NK-92 (cell line): ENCODE results near the gene TATDN3.
"Not testable (repeated sequence)": the region's sequence is repeated elsewhere in the genome, so short reads cannot be mapped to it uniquely, and the experiment has no call there.

ENCODE experiments used
- DNase-seq: peaks from one replicate; lab custom pipeline; 2025; ENCODE audit not compliant: unreplicated experiment; lab: John Stamatoyannopoulos, UW

Gene TATDN3

DNA sequence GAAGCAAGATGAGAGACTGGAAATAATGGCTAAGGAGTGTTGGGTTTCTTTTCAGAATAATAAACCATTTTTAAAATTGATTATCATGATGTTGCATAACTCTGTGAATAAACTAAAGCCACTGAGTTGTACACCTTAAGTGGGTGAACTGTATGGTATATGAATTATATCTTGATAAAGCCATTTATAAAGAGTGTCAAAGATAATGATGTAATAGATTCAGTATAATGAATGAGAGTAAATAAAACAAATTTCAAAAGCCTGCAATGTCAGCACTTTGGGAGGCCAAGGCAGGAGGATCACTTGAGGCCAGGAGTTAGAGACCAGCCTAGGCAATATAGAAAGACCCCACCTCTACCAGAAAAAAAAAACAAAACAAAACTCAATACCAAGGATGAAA, 16.5 kb upstream of the TATDN3 start:
- no peak for DNase-seq

DNA sequence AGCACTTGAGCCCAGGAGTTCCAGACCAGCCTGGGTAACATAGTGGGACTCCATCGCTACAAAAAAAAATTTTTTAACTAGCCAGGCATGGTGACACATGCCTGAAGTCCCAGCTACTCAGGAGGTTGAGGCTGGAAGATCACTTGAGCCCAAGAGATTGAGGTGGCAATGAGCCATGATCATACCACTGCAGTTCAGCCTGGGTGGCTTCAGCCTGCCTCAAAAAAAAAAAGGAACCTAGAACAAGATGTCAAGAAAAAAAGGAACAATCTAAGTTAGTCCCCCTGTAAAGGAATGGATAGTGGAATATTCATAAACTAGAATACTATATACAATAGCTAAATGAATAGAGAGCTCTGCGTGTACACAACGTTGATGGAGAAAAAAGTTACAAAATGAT, 14.5 kb upstream of the TATDN3 start:
- DNase-seq = no peak

DNA sequence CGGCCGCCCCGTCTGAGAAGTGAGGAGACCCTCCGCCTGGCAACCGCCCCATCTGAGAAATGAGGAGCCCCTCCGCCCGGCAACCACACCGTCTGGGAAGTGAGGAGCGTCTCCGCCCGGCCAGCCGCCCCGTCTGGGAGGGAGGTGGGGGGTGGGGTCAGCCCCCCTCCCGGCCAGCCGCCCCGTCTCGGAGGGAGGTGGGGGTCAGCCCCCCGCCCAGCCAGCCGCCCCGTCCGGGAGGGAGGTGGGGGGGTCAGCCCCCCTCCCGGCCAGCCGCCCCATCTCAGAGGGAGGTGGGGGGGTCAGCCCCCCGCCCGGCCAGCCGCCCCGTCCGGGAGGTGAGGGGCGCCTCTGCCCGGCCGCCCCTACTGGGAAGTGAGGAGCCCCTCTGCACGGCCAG, 12.6 kb upstream of the TATDN3 start:
- not testable (repeated sequence) for DNase-seq

DNA sequence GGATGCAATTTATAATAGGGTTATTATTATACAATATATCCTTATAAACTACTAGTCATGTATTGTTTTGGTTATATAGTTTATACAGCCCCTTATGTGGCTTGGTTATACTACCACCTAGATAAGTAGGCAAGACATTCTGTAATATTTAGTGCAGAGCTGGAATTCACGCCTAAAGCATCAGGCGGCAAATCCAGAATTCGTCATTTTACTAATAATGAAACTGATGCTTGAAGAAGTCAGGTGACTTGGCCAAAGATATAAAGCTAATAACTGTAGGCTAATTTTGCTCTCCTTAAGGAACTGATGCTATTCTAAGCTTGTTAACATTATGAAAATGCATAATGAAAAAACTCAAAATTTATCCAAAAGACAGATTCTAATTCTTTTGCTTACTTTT, 10.9 kb upstream of the TATDN3 start:
- DNase-seq = no peak

DNA sequence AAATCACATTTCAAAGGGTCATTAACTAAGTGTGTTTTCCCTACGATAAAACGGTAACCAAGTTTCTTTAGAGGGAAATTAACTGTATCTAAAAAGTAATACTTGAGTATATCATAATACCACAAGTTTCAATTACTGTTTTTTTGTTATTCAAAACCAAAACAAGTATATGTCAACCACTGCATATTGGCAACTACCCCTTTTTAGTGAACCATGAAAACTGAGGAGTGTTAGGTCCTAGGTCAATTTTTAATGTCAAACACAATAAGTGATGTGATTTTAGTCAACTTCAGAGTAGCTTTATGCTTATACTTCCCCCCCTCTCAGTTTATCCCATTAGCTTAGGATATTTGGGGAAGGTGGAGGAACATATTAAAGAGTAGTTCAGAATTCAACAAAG, 10.5 kb upstream of the TATDN3 start:
- no peak for DNase-seq

DNA sequence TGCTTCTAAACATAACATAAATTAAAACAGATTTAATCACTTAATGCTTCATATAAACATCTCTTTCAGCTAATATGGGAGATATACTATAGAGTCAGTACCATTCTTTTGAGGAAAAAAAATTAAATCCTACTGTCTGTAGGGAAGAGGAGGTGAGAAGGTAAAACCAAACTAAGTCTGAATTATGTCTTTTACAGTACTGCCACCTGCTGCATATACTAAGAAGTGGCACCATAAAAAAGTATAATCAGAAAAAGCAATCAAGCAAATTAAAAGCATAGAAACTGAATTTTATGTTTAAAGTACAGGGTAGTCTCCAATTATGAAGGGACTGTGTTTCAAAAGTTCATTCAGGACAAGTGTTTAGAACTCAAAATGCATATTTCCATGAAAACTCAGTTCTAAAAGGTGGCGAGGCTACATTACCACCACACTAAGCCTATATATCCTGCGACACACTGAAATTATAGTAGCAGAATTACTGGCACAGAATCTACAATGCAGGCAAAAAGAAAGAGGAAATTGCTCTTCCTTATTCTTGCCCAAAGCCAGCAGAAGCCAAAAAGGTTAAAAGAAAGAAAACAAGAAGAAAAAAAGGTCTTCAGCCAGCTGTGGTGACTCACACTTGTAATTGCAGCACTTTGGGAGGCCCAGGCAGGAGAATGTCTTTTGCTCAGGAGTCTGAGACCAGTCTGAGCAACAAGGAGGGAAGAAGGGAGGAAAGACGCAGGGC, 9.1 kb upstream of the TATDN3 start:
- no peak for DNase-seq

DNA sequence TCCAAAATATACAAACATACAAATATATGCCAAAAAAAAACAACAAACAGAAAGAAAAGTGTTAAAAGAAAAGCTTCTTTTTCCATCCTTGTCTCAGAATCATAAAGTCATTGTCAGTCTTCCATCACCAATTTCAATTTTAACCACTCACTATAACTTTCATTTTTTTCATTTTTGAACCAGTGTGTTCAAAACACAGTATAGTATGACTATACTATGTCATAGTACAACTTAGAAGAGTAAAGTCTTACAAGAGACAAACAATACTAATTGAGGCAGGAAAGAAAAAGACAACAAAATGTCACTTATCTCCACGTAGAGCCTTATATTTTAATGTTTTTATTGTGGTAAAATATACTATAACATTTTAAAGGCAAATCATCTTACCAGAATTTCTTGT, 7.7 kb upstream of the TATDN3 start:
- no peak for DNase-seq

DNA sequence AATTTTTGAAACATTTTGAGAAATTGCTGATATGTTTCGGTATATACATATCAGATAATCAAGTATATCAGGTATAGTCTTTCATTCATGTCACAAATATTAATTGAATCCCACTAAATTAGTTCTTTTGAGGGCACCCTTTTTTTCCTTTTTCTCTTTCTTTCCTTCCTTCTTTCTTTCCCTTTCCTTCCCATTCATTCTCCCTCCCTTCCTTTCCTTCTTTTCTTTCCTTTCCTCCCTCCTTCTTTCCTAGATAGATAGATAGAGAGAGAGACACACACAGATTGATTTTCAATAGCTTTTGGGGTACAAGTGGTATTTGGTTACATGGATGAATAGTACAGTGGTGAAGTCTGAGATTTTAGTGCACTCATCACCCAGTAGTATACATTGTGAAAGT, 5.8 kb upstream of the TATDN3 start:
- DNase-seq = no peak

DNA sequence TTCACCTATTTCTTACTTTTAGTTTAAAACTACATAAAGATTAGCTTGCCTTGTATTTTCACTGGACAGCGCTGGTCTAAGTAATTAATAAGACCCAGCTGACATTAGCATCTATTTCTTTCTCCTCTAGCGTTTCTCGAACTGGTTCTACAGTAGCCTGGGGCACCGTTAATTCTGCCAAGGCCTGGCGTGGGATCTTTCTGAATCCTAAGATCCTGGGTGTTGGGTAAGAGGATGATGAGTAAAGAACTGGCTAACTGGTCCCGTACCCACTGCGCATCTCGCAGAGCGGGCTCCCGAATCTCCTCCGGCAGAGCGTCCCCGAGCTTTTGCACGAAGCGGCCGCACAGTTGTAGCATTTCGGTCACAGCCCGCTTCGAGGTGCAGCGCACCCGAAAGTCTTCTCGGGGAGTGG, 426 bp upstream of the TATDN3 start:
- no peak for DNase-seq

DNA sequence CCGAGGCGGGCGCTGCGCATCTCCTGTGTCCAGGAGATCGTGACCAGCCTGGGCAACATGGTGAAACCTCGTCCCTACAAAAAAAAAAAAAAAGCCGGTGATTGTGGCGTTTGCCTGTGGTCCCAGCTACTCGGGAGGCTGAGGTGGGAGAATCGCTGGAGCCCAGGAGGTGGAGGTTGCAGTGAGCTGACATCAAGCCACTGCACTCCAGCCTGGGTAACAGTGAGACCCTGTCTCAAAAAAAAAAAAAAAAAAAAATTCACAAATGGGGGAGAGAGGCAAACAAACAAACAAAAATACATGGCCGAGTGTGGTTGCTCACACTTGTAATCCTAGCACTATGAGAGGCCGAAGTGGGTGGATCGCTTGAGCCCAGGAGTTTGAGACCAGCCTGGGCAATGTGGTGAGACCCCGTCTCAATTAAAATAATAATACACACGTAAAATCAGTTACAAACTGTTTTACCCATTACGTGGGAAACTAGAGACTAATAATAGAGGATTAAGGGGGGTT, 758 bp downstream of the TATDN3 start:
- no peak for DNase-seq

DNA sequence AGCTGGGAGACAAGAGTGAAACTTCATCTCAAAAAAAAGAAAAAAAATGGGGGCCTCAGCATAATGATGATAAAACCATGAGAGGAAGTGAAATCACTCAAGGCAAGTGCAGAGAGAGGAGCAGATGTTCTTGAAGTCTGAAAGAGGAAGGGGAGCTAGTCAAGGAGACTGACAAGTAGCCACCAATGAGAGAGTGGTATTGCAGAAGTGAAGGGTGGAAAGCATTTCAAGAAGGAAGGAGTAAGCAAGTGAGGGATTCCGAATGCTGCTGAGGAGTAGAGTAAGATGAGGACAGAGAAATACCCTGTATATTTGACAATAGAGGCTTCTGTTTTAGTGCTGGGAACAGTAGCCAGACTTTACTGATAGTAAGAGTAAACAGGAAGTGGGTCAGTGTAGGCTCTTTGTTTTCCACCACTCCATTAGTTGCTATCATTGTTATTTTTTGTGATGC, 2.9 kb downstream of the TATDN3 start:
- no peak for DNase-seq

DNA sequence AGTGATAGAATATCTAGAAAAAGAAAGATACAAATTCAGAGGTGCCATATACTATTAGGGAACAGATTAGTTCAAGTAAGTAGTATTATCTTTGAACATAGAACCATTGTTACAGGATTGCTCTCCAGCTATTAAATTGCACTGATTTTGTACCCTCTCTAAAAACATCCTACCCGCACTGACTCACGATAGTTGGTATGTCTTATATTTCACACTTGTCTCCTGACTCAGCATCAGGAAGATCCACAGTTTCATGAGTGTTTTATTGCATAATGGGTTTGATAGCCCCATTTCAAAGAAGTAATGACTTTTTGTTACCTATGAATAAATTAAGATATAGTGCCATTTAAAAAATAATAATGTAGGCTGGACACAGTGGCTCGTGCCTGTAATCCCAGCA, 6.0 kb downstream of the TATDN3 start:
- DNase-seq = no peak

DNA sequence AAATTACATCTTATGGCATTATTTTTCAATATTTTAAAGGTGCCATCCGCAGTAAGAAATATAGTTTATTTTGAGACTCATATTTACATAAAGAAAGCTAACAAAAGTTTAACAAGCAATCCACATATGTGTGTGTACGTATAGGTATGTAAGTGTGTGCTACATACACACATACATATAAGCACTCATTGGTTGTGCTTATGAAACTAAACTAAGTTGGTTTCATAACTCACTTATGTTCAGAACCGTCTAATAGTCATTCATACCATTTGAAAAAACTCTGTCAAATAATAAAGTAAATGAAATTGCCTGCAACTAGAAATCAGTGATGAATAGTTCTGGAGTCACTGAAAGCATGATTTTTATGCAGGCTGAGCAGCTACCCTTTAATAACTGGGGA, 14.1 kb downstream of the TATDN3 start:
- no peak for DNase-seq

DNA sequence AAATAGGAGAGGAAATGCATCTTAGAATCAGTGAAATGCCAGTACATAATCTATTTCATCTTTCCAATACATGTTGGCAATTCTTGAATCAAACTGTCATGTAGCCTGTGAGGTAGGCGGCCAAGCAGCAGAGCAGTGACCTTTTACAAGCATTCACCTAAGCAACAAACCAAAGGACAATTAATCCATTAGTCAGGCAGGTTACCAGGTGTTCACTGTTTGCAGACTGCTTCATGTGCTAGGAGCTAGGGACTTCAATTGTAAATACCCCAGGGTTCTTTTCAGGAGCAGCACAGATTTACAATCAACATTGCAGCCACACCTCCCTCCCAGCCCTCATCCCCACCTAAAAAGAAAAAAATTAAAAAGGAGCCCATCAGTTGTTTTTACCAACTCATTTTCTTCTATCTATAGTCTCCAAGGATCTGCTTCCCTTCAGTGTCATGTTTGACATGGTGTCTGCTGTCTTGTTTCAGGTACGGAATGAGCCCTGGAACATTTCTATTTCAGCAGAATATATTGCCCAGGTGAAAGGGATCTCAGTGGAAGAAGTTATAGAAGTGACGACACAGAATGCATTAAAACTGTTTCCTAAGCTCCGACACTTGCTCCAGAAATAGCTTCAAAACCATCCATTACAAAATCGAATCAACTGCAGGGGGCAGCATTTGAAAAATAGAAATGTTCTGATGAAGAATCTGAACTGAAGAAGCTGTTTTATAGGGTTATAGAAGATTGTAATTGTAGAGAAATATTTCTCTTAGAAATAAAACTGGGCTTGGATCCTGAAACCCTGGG, 23.0 kb downstream of the TATDN3 start:
- DNase-seq = no peak

DNA sequence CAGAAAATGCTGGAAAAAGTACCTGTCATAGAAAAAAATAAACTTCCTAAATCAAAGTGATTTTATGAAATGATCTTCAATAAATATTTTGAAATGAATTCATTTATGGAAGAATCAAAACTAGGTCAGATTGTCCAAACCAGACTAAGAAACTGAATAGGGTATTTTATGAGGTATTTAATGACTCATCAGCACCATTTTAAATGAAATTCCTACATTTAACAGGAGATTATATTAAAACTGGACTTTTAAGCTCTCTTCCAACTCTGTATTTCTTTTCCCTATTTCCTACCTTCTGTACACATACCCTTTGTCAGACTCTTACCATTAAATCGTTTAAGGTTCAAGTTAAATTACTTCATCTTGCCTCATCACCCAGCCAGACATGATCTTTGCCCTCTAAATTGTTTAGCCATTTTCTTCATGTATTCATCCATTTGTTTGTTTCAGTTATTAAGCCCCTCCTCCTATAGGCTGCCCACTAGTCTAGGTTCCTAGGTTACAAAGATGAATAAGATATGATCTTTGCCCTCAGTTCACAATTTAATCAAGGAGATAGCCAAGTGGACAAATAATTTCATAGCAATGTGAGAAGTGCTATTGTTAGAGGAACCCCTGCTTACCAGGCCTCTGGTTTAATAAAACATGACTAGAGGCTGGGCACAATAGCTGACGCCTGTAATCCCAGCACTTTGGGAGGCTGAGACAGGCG, 25.0 kb downstream of the TATDN3 start:
- DNase-seq = no peak

DNA sequence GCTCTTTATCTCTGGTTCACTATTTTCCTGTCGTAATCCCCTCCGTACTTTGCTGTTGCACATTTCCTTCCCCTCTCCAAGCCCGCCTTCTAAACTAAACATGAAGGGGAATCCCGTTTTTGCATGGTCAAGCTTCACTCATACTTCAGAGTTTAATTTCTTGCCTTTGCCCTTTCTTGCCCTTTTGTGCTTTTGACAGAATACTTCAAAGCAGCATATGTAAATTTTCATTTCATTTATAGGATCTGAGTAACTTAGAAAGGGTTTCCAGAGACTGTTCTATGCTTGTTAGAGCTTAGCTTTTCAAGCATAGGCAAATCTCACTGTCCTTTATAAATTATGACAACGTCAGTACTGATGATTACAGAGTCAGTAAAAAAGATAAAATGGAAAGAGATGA, 28.0 kb downstream of the TATDN3 start:
- DNase-seq = no peak

DNA sequence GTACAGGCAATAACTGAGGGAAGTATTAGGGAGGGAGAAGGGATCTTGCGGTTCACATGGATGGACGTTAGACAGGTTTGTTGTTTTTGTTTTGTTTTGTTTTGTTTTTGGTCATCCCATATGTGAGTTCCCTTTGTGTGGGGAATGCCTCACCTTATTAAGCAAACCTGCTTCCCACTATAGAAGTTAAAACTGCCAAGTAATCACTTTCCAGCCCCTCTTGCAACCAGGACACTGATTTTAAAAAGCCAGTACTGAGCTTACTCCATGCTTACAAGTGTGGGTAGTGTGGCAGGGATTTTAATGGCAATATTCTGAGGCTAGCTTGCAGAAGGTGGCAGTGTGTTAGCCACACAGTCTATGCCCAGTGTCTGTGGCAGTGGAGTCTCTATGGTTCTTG, 29.3 kb downstream of the TATDN3 start:
- DNase-seq = no peak

DNA sequence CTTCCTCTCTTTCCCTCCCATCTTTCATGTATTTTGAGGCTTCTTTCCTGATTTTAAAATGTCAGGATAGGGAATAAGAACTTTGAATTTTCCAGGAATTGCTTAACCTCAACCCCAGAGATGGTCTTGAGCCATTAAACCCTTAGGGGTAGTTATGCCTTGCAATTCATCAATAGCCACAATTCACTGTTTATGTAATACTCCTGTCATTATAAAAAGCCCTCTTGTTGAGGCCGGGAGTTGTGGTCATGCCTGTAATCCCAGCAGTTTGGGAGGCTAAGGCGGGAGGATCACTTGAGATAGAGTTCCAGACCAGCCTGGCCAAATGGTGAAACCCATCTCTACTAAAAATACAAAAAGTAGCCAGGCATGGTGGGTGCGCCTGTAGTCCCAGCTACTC, 31.3 kb downstream of the TATDN3 start:
- no peak for DNase-seq

DNA sequence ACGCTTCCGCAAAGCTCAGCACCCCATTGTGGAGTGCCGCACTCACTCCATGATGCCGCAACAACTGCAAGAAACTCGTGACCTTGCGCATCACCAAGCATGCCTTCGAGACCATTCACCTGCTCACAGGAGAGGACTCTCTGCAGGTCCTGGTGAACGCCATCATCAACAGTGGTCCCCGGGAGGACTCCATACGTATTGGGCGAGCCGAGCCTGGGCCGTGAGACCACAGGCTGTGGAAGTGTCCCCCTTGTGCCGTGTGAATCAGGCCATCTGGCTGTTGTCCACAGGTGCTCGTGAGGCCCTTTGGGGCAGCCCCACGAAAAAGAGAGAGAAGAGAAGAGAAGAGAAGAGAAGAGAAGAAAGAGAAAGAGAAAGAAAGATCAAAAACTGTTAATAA, 32.5 kb downstream of the TATDN3 start:
- no peak for DNase-seq

DNA sequence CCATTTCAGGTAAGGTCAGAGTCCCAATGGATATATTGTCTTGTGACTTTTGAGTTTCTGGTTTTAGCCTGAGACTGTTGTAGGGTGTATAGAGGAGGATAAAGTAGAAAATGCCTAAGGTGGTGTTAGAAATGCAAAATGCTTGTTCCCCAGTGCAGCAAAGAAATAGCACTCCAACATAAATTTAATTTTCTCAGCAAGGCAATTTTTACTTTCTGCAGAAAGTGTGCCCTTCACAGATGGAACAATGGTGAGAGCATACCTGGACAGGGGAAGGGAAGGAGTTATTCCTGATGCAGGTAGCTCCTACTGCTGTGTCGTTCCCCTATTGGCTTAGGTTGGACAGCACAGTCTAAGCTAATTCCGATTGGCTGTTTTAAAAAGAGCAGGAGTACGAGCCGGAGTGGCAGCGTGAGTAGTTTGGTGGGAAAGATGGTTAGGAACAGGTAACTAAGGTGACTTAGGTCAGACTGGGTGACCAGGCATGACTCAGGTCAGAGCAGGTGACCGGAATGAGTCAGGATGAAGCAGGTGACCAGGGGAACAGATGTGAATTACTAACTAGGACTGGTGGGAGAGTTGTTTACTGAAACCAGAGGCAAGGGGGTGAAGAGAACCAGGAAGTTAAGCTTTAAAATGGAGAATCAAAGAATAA, 34.2 kb downstream of the TATDN3 start:
- no peak for DNase-seq

DNA sequence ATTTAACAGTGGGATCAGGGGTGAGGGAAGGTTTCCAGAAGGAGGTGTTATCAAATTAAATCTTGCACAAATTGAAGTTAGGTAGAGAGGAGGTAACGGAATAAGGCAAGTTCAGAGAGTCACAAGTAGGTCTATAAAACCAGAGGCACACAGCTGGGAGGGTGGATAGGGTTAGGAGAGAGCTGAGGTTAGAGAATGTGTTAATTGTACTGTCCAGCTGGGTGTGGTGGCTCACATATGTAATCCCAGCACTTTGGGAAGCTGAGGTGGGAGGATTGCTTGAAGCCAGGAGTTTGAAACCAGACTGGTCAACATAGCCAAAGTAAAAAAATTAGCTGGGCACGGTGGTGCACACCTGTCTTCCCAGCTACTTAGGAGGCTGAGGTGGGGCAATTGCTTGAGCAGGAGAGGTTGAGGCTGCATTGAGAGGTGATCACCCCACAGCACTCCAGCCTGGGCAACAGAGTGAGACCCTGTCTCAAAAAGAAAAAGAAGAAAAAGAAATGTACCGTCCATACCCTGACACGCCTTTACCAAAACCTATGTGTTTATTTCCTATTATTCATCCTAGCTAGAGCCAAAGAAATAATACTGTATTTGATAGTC, 35.6 kb downstream of the TATDN3 start:
- DNase-seq = no peak
